ENCODE data around the gene ZBTB7C. TPM values are rescaled to one million over a fixed set of nuclear protein-coding genes. Genes with fewer than 3 reads are reported as not detected.

The ZBTB7C gene
- total RNA-seq, 1 donor from 2014 or later, result 7.4 TPM

DNA sequence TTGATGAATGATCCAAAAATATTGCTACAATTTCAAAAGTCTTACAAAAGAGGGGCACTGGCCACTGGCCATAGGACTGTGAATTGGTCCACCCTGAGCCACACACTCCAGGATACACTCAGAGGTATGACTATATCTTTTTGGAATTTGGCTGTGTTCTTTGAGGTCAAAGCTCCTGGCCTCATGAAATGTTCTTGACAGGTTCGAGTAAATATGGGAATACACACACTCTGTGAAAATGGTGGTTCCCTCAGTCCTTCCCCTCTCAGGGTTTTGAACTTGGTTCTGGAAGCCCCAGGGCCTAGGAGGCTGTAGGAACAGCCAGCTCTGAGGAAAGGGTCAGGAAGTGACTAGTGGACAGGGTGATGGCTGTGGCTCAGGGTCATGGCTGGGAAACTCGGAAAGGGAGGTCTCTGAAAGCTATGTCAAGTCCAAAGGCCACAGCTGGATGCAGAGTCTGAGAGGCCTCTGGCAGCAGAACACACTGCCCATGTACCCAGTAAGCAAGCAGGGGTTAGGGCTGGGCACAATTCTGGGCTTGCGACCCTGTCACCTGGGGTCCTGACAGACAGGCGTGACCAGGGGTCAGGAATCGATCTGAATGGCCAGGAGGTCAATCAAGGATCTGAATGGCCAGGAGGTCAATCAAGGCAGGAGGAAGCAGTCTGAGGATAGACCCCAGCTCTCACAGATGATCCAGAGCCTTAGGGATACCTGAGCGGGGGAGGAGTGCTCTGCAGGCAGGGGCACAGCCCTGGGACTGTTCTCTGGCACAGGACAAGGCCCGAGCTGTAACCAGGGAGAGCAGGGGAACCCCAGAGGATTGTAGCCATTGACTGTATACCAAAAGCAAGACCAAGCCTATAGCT is 255.3 kb downstream of the ZBTB7C start:
- Mint-ChIP-seq H3K9me3 (no peaks in the 10 kb centered on the region), H3K27me3 (ENCODE audit: low read depth) (peaks cover 11% of the 10 kb centered on the region), H3K4me1 (peaks cover 8% of the 10 kb centered on the region), H3K4me3 (no peak overlapping the region), H3K27ac (no peak overlapping the region), H3K36me3 (no peaks in the 10 kb centered on the region)
- TF ChIP-seq, protein P1, sequence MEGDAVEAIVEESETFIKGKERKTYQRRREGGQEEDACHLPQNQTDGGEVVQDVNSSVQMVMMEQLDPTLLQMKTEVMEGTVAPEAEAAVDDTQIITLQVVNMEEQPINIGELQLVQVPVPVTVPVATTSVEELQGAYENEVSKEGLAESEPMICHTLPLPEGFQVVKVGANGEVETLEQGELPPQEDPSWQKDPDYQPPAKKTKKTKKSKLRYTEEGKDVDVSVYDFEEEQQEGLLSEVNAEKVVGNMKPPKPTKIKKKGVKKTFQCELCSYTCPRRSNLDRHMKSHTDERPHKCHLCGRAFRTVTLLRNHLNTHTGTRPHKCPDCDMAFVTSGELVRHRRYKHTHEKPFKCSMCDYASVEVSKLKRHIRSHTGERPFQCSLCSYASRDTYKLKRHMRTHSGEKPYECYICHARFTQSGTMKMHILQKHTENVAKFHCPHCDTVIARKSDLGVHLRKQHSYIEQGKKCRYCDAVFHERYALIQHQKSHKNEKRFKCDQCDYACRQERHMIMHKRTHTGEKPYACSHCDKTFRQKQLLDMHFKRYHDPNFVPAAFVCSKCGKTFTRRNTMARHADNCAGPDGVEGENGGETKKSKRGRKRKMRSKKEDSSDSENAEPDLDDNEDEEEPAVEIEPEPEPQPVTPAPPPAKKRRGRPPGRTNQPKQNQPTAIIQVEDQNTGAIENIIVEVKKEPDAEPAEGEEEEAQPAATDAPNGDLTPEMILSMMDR (IDR thresholded peaks at IDR 0.05; ENCODE audit: unreplicated experiment), result no peak
- no peak for DNase-seq (ENCODE audit: low spot score in 2 of 2, unreplicated experiment in 2 of 2)

DNA sequence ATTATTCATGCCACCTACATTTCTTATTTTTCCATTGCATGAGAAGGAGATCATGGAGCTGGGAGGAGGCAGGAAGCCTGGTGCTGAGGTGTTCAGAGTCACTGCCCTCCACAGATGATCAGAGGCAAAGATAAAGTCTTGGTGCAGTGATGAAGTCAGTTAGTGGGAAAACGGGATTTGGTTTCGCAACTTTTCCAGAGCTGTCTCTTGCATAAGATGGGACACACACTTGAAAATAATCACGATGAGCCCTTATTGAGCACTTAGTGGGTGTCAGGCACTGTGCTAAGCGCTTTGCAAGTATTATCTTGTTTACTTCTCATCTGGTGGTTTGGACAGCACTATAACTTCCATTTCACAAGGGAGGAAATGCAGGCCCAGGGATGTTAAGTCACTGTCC is 256.6 kb downstream of the ZBTB7C start:
- Mint-ChIP-seq H3K27ac (no peak overlapping the region), H3K27me3 (ENCODE audit: low read depth) (peaks cover 7% of the 10 kb centered on the region), H3K4me3 (no peak overlapping the region), H3K4me1 (peaks cover 8% of the 10 kb centered on the region), H3K9me3 (no peaks in the 10 kb centered on the region), H3K36me3 (no peaks in the 10 kb centered on the region)
- no peak for DNase-seq (ENCODE audit: low spot score in 2 of 2, unreplicated experiment in 2 of 2)
- TF ChIP-seq, protein P1 (IDR thresholded peaks at IDR 0.05; ENCODE audit: unreplicated experiment), result no peak

DNA sequence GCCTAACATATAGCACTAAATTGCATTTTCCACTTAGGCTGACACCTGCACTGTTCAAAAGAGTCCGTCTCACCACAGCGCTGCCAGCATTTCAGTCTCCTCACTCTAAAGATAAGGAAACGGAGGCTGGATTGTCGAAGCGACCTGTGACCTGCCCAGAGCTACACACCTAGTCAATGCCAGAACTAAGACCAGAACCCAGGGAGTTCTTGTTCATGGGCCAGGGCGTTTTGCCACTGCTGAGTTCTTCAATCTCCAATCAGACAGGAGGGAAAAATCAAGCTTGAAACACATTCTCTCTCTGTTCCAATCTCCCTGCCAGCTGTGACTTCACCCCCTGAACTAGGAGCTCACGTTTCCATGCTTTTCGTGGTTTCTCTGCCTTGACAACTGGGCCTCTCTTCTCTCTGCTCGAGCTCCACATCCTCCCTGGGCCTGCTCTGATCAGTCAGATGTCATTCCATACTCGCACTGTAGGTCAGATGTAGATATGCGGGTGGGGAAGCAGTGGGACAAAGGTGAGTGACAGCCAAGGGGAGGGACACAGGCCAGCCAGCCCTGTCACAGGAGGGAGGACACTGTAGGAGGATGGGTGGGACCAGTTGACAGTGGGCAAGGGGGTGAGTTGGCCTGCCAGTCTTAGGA is 257.6 kb downstream of the ZBTB7C start:
- H3K27me3 Mint-ChIP-seq (ENCODE audit: low read depth), result peaks cover 3% of the 10 kb centered on the region
- H3K36me3 Mint-ChIP-seq, result no peaks in the 10 kb centered on the region
- no peak overlapping the region for H3K4me3 Mint-ChIP-seq
- TF ChIP-seq, protein P1 (IDR thresholded peaks at IDR 0.05; ENCODE audit: unreplicated experiment), result no peak
- no peak for DNase-seq (ENCODE audit: low spot score in 2 of 2, unreplicated experiment in 2 of 2)
- H3K4me1 Mint-ChIP-seq, result peaks cover 8% of the 10 kb centered on the region
- H3K9me3 Mint-ChIP-seq, result no peaks in the 10 kb centered on the region
- no peak overlapping the region for H3K27ac Mint-ChIP-seq

DNA sequence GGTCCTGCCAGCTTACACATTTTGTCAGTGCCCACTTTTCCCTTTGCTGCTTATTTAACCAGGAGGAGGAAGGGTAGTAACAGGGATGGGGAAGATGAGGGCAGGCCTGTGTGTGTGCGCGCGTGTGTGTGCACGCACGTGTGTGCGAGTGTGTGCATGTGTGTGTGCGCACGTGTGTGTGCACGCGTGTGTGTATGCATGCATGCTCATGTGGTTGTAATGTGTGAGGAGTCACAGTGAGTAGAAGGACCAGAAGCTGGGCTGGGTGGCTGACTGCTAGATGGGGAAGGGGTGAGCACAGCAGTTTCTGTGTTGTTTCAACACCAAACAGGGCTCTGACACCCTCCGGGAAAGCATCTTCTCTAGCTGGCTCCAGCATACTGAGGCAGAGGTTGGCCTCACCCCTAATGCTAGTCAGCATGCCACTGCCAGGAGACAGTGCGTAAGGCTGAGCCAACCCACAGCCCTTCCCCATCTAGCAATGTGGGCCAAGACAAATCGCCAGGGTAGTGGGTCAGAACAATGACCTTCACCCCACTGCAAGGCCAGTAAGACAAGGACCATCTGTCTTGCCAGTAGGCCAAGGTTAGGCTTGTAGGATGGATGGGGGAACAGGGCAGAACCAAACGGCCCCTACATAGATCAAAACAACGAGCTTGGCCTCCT is 260.0 kb downstream of the ZBTB7C start:
- H3K27ac Mint-ChIP-seq, result no peak overlapping the region
- no peaks in the 10 kb centered on the region for H3K36me3 Mint-ChIP-seq
- TF ChIP-seq, protein P1 (IDR thresholded peaks at IDR 0.05; ENCODE audit: unreplicated experiment), result no peak

DNA sequence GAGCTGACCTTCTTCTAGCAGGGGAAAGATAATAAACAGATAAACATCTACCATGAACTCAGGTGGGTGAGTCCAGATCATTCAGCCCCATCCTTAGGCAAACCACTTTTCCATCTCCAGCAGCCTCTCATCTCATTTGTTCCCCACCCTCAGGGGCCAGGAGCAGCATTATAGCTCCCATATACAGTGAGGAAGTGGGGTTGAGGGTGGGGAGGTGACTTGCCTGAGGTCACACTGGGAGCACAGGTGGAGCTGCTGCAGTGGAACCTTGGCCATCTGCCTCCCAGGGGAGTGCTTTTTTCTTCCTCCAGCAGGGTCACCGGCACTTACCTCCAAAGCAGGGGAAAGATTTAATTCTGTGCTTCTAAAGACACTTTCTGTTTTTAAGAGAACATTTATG is 266.2 kb downstream of the ZBTB7C start:
- DNase-seq (ENCODE audit: low spot score in 2 of 2, unreplicated experiment in 2 of 2), result no peak
- Mint-ChIP-seq H3K27ac (no peak overlapping the region), H3K4me3 (no peak overlapping the region), H3K9me3 (no peaks in the 10 kb centered on the region), H3K27me3 (ENCODE audit: low read depth) (peaks cover 27% of the 10 kb centered on the region), H3K36me3 (no peaks in the 10 kb centered on the region), H3K4me1 (peaks cover 29% of the 10 kb centered on the region)
- TF ChIP-seq, protein P1 (IDR thresholded peaks at IDR 0.05; ENCODE audit: unreplicated experiment), result no peak

More for the DNA sequence above, 260.0 kb downstream of the ZBTB7C start:
- Mint-ChIP-seq H3K4me1 (peaks cover 3% of the 10 kb centered on the region), H3K4me3 (no peak overlapping the region), H3K27me3 (ENCODE audit: low read depth) (no peaks in the 10 kb centered on the region), H3K9me3 (no peaks in the 10 kb centered on the region)
- DNase-seq (ENCODE audit: low spot score in 2 of 2, unreplicated experiment in 2 of 2), result no peak

Measured in mesothelial cell of epicardium (in vitro differentiated cells).